ENCODE measurements around the gene TMEM207.

The TMEM207 gene

DNA sequence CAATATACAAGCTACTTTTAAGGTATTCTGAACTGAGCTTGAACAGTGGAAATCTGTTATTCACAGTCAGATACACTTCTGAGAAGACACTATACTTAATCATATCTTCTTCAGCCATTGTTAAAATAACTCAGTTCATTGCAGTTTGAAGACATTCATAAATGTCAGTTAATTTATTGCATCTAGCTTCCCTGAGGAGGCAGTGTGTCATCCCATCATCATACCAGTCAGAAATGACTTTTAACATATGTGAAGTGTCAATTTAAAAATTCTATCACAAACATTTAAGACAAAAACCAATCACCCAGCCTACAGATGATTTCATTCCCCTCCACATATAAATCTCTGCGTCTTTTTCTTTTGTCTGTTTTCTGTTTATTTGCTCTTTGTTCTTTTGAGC, 7.5 kb downstream of the TMEM207 start:
- no peaks in the 10 kb centered on the region for H3K9me3 ChIP-seq
- DNase-seq: no peak
- no peak for TF ChIP-seq CTCF (IDR thresholded peaks at IDR 0.05; ENCODE audit: low read depth, low read length)

GRCh38 chr3:190436331-190436730, 13.4 kb downstream of the TMEM207 start:
- Histone ChIP-seq H3K9me3 (no peaks in the 10 kb centered on the region), H3K4me3 (ENCODE audit: low read depth, low read length) (no peak overlapping the region), H3K36me3 (no peaks in the 10 kb centered on the region), H3K4me1 (no peaks in the 10 kb centered on the region), H3K27me3 (no peaks in the 10 kb centered on the region)
- no peak for DNase-seq
- no peak for TF ChIP-seq CTCF (IDR thresholded peaks at IDR 0.05; ENCODE audit: low read depth, low read length)

More for the DNA sequence above, 7.5 kb downstream of the TMEM207 start:
- H3K36me3 ChIP-seq: no peaks in the 10 kb centered on the region
- no peak overlapping the region for H3K4me3 ChIP-seq (ENCODE audit: low read depth, low read length)
- no peaks in the 10 kb centered on the region for H3K4me1 ChIP-seq
- H3K27me3 ChIP-seq: no peaks in the 10 kb centered on the region

GRCh38 chr3:190435618-190436017, 14.1 kb downstream of the TMEM207 start:
- Histone ChIP-seq H3K4me3 (ENCODE audit: low read depth, low read length) (no peak overlapping the region), H3K36me3 (no peaks in the 10 kb centered on the region), H3K27me3 (no peaks in the 10 kb centered on the region), H3K4me1 (no peaks in the 10 kb centered on the region), H3K9me3 (no peaks in the 10 kb centered on the region)
- no peak for DNase-seq
- TF ChIP-seq CTCF (IDR thresholded peaks at IDR 0.05; ENCODE audit: low read depth, low read length): no peak

DNA sequence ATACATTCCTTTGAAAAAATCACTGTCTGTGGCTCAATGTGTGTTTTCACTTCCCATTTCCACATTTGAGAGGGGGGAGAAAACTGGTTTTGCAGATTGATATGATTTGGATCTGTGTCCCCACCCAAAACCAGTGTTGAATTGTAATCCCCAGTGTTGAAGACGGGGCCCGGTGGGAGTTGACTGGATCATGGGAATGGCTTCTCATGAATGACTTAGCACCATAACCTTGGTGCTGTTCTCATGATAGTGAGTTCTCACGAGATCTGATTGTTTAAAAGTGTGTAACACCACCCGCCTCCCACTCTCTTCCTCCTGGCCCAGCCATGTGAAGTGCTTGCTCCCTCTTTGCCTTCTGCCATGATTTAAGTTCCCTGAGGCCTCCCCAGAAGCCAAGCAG, 16.1 kb downstream of the TMEM207 start:
- TF ChIP-seq CTCF (IDR thresholded peaks at IDR 0.05; ENCODE audit: low read depth, low read length): no peak
- H3K4me3 ChIP-seq (ENCODE audit: low read depth, low read length): no peak overlapping the region
- H3K9me3 ChIP-seq: no peaks in the 10 kb centered on the region
- no peaks in the 10 kb centered on the region for H3K4me1 ChIP-seq
- DNase-seq: no peak
- H3K36me3 ChIP-seq: no peaks in the 10 kb centered on the region
- no peaks in the 10 kb centered on the region for H3K27me3 ChIP-seq

DNA sequence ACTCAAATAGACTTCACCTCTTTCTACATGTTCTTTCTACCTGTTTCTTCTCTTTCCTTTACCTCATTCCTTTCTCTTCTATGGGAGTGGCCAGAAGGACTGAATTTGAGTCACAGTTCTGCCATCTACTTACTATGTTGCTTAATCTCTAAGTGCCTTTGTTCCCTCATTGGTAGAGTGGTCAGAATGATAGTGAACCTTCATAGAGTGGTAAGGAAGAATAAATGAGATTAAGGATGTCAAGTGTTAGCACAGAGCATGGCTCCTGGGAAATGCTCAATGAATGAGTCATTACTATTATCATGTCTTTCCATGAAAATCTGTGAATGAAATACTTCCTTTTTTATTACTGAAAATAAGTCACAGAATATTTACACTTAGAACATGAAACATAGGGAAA, 17.5 kb downstream of the TMEM207 start:
- H3K27me3 ChIP-seq: no peaks in the 10 kb centered on the region
- no peaks in the 10 kb centered on the region for H3K9me3 ChIP-seq
- no peak for TF ChIP-seq CTCF (IDR thresholded peaks at IDR 0.05; ENCODE audit: low read depth, low read length)
- no peak overlapping the region for H3K4me3 ChIP-seq (ENCODE audit: low read depth, low read length)
- H3K36me3 ChIP-seq: no peaks in the 10 kb centered on the region
- DNase-seq: no peak
- no peaks in the 10 kb centered on the region for H3K4me1 ChIP-seq

- no peaks in the 10 kb centered on the region for H3K4me1 ChIP-seq
- H3K36me3 ChIP-seq: no peaks in the 10 kb centered on the region
- no peaks in the 10 kb centered on the region for H3K27me3 ChIP-seq
- no peak for DNase-seq
- no peak for TF ChIP-seq CTCF (IDR thresholded peaks at IDR 0.05; ENCODE audit: low read depth, low read length)
- no peaks in the 10 kb centered on the region for H3K9me3 ChIP-seq
- no peak overlapping the region for H3K4me3 ChIP-seq (ENCODE audit: low read depth, low read length)
Observed at GRCh38 chr3:190430906-190431305, 18.8 kb downstream of the TMEM207 start.

Data from BE2C (cell line).